Stimulated activated CD4-positive, alpha-beta T cell treated with anti-CD3 and anti-CD28 coated beads, Interleukin-15, amount 100 ng/mL, for 48 hours (primary cell): ENCODE measurements around the gene NFASC.

ENCODE experiments used
- DNase-seq, 2 donors: peaks; one replicate each; pipeline ENCODE4 v3.0.0-alpha.2; 2020; ENCODE audit warnings: low read depth in 2 of 2

The NFASC gene

GRCh38 chr1:204928671-204929486 is 58.2 kb downstream of the NFASC start:
- no peak for DNase-seq

GRCh38 chr1:204929487-204930154 is 59.0 kb downstream of the NFASC start:
- no peak for DNase-seq

GRCh38 chr1:204930155-204930523 is 59.5 kb downstream of the NFASC start:
- no peak for DNase-seq

DNA sequence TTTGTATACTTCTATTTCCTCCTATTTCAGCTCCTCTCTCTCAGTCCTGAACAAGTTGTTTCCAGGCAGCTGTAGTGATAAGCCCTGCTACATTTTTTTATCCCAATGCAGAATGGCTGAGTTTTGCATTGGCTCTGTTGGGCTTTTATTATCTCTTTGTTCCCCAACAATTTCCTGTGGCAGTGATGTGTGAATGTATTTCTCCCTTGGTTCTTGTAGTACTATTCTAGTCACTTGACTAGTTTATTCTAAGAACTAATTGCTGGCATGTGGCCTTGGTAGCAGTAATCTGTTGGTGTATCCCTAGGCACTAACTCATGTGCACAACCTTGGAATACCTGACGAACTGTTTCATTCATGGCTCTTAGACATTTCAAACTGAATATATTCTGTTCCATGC is 60.7 kb downstream of the NFASC start:
- DNase-seq, result no peak

DNA sequence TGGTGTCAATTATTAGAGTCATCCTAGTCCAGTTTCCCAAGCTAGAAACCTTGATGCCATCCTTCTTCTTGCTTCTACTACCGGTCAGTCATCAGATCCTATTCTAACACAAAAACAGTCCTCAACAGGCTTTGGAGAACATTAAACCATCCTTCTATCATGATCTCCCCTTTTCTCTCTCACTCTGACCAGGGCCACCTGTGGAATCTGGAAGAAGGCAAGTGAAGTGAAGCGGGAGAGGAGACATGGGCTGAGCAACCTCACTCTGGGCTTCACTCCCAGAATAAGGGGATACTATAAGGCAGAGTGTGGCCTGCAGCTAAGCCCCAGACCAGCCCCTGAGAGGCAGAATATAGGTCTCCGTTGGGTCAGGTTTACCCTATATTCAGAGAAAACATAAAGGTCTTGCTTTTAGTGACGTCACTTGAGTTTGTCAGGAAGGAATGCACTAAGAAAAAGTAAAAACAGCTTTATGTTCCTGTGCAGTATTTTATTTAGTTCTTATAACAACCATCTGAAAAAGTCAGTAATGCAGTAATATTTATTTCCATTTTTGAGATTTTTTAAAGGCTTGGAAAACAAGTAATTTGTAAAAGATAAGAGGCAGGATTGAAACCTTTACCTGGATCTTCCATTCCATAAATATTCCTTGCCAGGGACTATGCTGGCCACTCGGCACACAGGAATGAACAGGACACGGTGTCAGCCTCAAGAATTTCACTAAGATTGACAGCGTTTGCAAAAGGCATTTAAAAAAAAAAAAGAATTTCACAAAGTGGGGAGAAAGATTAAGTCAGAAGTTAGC is 61.3 kb downstream of the NFASC start:
- no peak for DNase-seq

- no peak for DNase-seq
Measured at GRCh38 chr1:204932573-204932909, 61.9 kb downstream of the NFASC start.

GRCh38 chr1:204935155-204935554 is 64.5 kb downstream of the NFASC start:
- no peak for DNase-seq

- no peak for DNase-seq
Measured at GRCh38 chr1:204936765-204937164, 66.1 kb downstream of the NFASC start.

DNA sequence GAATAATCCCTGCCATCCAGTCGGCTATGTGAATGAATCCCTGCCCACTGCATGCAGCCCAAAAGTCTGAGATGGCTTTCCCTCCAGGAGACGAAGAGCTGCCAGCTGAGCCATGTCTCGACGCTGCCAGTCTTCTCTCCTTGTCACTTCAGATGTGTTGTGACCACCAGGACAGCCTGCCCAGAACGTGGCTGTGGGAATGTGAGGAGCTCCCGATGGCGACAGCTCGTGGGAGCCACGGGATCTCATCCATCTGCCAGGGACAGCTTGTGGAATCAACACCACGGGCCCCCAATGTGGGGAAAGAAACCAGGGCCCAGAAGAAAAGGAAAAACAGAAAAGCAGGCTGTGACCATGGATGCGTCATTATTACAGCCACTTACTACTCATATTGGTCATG is 67.2 kb downstream of the NFASC start:
- no peak for DNase-seq

DNA sequence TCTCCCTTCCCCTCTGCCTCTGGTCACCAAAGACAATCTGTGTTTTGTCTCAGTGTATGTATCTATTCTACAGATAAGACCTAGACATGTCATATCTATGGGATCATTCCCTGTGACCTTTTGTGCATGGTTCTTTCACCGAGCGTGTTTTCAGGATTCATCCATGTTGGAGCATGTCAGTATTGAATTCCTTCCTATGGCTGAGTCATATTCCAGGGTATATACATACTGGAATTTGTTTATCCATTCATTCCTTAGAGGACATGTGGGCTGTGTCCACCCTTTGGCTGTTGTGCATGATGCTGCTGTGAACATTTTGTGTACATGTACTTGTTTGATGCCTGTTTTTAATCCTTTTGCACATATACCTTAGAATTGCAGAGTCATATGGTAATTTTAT is 69.9 kb downstream of the NFASC start:
- DNase-seq, result no peak

DNA sequence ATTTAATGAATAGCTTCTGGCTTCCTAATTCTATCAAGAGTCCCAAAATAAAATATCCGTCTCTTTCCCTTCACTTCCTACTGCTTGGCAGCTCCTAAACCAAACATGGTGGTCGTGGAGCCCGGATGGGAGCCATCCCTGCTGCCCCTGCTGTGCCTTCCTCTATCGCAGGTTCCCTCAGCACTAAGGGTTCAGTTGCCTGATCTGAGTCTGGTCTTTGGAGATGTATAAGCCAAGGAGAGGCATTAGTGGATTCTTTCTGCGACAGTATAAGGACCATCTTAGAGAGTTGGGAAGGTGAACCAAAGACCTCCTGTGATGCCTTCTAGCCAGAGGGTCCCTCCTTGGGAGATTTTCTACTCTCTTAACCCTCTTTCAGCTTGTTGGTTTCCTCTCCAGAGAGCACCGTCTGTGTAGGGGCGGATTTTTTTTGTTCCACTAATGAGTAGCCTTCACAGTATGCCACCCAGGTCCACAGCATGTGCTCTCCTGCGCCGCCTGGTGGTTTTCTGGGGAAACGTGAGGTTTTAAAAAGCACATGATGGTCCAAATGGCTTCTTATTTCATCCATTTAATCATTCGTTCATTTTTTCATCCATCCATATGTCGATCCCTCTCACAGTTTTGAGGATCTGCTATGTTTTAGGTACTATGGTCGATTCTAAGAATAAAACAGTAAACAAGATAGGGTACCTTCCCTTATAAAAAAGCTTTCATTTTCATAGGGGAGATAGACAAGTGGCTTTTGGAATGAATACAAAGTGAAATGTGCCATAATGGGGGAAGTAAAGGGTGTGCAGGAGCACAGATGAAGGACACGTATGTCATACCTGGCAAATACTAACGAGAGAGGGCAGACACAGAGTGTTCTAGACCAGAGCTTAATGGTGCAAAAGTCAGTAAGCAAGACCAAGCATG is 71.0 kb downstream of the NFASC start:
- peak; percentile 20 to 43 for DNase-seq

- no peak for DNase-seq
Measured at GRCh38 chr1:204943495-204943894, 72.8 kb downstream of the NFASC start.

DNA sequence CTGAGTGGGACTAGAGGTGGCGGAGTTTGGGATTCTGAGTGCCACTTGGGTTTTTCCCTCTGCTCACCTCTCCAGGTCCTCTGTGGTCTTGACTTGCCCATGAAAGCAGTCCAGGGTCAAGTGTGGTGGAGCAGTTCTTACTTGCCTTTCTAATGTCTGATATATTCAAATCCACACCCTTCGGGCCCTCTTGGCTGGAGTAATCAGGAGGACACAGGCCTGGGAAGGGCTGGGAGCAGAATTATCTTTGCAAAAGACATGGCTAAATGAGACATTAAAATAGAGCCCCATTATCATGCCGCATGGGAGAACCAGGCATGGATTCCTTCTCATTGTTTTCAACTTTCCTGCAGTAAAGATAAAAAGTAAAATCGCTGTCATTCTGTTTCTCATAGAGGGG is 74.0 kb downstream of the NFASC start:
- no peak for DNase-seq

DNA sequence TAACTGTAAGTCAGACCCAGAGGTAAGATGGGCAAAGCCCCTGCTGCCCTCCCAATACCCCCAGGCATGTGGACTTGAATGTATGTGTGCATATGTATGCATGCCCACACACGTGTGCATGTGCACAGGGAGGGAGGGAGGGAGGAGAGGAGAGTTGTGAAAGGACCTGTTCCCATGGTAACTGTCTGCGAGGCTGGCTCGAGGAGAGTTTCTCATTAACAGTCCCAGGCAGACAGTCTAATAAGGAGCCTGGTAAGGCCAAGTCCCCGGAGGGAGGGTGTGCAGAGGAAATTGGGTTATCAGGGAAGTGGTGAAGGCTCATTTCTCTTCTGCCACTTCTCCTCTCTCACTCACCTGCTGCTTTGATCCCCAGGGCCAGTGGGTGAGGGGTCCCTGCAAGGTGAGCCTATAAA is 74.9 kb downstream of the NFASC start:
- DNase-seq, result no peak

DNA sequence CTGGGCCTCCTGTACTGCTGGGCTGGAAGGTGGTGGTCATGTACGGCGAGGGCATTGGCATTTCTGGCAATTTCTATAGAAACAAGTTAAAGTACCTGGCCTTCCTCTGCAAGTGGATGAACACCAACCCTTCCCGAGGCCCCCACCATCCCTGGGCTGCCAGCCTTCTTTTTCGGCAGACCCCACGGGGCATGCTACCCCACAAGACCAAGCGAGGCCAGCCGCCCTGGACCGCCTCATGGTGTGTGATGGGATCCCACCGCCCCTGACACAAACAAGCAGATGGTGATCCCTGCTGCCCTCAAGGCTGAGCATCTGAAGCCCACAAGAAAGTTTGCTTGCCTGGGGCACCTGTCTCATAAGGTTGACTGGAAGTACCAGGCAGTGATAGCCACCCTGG is 76.0 kb downstream of the NFASC start:
- DNase-seq, result no peak

DNA sequence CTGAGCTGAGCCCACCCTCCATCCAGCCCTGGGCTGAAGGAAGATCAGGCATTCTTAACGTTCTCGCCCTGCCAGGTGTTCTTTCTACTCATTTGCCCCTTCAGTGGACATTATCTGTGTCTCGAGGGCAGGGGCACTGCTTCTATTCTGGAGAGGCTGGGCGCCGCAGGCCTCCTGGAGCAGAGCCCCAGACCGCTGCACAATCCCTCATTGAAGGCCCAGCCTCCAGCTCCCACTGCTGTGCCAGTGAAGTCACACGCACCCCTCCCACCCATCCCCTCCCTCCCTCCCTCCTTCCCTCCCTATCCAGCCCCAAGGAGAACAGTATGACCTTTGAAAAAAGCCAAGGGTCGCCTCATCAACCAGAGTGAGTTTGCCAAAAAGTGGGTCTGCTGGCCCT is 76.7 kb downstream of the NFASC start:
- DNase-seq, result no peak

DNA sequence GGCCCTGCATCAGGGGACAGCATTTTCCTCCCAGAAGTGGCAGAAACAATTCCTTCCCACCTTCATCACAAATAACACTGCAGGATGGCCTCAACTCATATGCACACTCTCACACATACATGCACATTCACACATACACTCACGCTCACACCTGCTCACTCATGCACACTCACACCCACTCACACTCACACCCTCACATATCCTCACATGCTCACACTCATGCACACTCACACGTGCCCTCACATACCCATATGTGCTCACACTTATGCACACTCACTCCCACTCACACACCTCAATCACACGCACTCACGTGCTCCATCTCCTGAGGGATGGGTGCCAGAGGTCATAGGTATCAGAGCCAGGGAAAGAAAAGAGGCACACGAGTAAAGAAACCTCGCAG is 77.1 kb downstream of the NFASC start:
- no peak for DNase-seq

DNA sequence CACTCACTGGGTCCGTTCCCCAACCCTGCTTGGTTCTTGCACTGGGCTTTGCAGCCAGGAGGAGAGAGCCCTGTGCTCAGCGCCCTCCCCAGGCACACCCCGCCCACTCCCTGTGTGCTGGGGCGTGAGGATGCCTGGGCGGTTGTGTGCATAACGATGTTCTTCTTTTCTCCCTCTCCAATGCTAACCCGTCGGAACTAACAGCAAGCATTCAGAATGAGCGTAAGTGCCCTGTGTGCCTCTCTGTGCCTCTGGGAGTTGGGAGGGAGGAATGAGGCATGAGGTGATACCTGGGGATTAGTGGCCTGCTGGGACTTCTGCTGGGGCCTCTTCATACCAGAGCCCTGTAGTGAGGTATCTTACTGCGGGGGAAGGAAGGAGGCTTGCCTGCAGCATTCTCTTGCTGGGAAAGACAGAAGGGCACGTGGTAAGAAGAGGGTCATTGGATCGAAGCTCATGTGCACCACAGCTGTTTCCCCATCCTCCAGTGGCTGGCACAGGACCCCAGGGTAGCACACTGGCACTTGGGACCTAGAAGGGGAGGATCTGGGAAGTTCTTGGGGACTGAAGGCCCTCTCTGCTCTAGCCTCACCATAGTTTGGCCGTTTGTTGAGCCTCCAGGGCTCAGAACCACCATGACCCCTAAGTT is 79.8 kb downstream of the NFASC start:
- no peak for DNase-seq

DNA sequence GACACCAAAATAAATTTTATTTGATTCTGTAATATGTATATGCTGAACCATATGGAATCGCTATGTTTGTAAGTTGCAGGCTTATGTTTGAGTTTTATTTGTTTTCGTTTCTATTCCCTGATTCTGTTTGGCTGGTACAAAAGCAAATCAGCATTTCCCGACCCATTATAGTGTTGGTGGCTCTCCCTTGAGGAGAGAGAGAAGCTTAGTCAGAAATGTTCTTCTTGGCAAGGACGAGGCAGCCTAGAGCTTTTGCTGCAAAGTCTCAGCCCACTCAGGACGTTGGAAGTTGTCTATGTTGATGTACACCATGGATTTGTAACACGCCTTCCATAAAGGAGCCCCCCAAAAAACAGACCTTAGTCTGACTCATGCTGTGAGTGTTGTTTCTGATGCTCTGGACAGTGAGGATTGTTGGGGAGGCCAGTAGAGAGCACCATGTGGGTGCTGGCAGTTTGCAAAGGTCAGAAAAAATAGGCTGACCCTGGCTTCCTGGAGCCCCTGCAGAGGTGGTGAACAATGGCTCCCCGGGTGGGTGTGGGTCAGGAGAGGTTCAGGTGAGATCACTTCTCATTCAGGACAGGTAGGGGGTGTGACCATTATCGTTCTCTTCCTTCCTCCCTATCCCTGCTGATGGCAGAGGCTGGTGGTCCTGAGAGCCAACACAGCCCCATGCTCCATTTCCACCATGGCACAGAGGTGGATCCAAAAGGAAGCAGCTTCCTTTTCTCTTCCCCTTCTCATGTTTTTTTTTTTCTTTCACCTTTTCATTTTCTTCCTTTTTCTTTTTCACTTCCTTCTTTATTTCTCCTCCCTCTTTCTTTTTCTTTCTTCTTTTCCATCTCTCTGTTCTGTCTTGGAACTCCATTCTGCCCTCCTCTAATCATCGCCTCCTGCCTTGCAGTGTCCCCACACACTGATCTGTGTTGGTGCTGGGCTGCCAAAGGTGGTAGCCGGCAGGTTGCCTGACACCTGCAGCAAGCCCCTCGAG is 88.0 kb downstream of the NFASC start:
- no peak for DNase-seq

DNA sequence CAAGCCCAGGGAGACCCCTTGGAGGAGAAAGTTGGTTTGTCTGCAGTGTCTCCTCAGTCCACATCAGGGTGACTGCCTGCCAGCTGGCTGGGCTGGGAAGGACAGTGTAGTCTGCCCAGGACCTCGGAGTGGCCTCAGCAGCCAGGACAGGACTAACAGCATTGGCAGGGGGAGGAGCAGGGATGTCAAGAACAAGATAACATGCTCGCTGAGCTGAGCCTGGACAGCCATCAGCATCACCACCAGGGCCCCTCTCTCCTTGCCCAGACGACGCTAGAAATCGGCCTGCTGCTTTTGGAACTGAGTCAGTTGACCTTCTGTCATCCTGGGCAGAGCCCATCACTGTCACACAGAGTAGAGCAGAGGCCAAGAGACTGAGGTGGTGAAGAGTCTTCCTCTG is 88.7 kb downstream of the NFASC start:
- DNase-seq, result no peak
